Motor neuron (in vitro differentiated cells): ENCODE measurements around the gene PKNOX2. TPM values are rescaled to one million over a fixed set of nuclear protein-coding genes. Genes with fewer than 3 reads are reported as not detected.

Source experiments
- ATAC-seq, 8 experiments: fragments of 200-7000 bp; cut with Tn5 transposase; replicated peaks in 6 of 8; 2 replicates each; pipeline ENCODE4 v1.8.0; 2021; ENCODE audit warnings: mild to moderate bottlenecking in 8 of 8, moderate library complexity in 8 of 8
- H3K27ac ChIP-seq, 2 donors: fragments of 250-450 bp; sonication (Bioruptor Pico); 2 replicates each; pipeline ENCODE4 v1.9.0; 2021; ENCODE audit warnings: antibody characterized with exemption in 2 of 2, mild to moderate bottlenecking in 2 of 2, moderate library complexity in 1 of 2
- H3K4me1 ChIP-seq, 2 donors: fragments of 250-450 bp; sonication (Bioruptor Pico); replicated peaks in 1 of 2; 2 replicates each; pipeline ENCODE4 v1.6.1; 2021; ENCODE audit warnings: antibody characterized with exemption in 2 of 2, mild to moderate bottlenecking in 2 of 2, moderate library complexity in 1 of 2
- H3K4me3 ChIP-seq, 5 donors: fragments of 250-450 bp; sonication (Bioruptor Pico); 2 replicates each; pipeline ENCODE4 v1.9.0; 2021; ENCODE audit warnings: antibody characterized with exemption in 5 of 5, mild to moderate bottlenecking in 5 of 5, moderate library complexity in 4 of 5
- WGBS, 10 experiments: fragments of 450-650 bp; shearing (Covaris generic); methylation state at CpG; one replicate each; pipeline ENCODE4 v1.0.0; 2022; 5-methylcytosine and 5-hydroxymethylcytosine counted together
- in situ Hi-C, 9 experiments: fragments of 400-800 bp; cut with MboI; loops; one replicate each; pipeline ENCODE4 v1.15.0; 2021; ENCODE audit warnings: low sequenced_read_pairs in 9 of 9, low pct_unique_long_range_greater_than_20kb in 2 of 9; ENCODE audit not compliant: unreplicated experiment in 9 of 9
- total RNA-seq, 8 experiments: library from RNA; unstranded; fragments of 300-600 nt; gene quantifications; 2 replicates each; pipeline versions ENCODE4 v1.2.3 to v1.2.4, GENCODE V29; 2022

The PKNOX2 gene
- total RNA-seq, 8 experiments from 2014 or later = 0.25 to 18.0 (median 9.1) TPM

DNA sequence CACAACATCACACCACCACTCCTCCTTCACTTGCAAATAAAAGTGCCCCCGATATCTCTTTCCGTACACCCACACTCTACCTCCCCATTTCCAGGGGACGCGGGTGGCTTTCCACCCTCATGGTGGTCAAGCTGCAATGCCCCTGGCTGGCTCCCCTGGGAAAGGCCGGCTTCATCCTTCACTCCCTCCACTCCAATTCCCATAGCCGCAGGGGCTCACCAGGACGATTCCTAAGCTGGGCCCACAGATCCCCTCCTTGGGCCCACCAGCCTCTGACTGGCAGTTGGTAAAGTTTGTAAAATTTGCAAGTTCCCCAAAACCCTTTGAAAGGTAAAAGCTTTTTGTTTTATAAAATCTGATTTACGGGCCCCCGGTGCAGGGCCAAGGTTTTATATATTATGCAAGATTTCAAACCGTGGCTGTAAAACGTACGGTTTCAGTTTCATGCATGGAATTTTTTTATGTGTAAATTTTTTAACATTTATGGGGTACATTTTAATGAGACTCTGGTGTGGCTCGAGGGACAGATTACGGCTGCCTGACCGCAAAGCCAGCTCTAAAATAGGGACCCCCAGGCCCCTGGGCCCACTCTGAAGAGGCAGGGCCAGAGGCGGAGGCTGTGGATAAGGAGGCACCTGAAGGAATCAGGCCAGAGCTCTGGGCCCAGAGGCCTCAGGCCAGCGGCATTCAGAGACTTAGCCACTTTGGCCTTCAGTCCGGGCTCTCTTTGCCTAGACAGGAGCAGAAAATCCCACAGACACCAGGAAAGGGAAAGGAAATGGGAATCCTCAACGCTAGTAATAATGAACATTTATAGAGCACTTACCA lies 225.0 kb downstream of the PKNOX2 start:
- in situ Hi-C loops = no loop called here
- H3K27ac ChIP-seq = no peak overlapping the region
- peaks cover 5 to 13% of the 10 kb centered on the region in 2 donors for H3K4me1 ChIP-seq
- WGBS, 10 experiments = 39 to 100% (median 84%) methylated on average over 1 to 16 of the region's 19 CpGs
- no peak for ATAC-seq
- no peak overlapping the region for H3K4me3 ChIP-seq

DNA sequence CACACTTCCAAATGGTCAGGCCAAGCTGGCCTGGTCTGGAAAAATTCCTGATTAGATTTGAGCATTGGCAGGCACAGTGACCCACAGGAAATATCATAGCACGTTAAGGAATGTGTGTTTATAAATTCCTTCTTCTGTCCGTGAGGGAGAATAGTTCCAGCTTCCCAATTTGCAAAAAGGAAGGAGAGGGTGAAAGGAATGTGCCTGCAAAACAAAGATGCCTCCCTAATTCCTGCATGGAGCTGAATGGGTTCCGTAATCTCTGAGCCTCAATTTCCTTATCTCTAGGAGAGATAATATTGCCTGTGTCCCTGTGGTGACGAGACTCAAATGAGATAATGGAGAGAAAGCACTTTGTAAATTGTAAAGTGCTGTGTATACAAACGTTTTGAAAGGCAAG lies 226.4 kb downstream of the PKNOX2 start:
- in situ Hi-C loops = no loop called here
- no peak overlapping the region for H3K4me3 ChIP-seq
- no peak overlapping the region for H3K27ac ChIP-seq
- peaks cover 5 to 13% of the 10 kb centered on the region in 2 donors for H3K4me1 ChIP-seq
- no peak for ATAC-seq
- WGBS, 10 experiments = 0 to 100% (median 53%) methylated on average over 1 to 5 of the region's 5 CpGs

DNA sequence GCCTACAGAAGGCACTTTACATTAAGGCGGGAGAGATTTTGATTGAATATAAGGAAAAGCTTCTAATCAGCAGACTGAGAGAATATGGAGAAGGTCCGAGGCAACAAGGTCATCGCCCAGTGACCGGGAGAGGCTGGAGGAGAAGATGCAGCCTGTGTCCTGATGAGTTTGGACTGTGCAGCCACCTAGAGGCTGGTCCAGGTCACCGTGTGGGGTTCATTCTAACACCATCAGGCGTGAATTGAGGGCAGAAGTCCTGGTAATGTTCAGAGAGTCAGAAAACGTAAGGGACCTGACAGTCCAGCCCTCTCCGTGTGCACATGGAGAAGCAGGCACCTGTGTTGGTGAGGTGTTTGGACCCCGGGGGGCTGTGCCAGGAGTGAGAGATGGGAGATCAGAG lies 228.8 kb downstream of the PKNOX2 start:
- no peak overlapping the region for H3K27ac ChIP-seq
- H3K4me3 ChIP-seq = no peak overlapping the region
- in situ Hi-C loops = no loop called here
- no peak for ATAC-seq
- peaks cover 5 to 13% of the 10 kb centered on the region in 2 donors for H3K4me1 ChIP-seq
- whole genome bisulfite sequencing, 10 experiments = 76 to 100% (median 100%) methylated on average over 2 to 4 of the region's 9 CpGs; no CpG with 5 or more reads in 5 of the 10 experiments

DNA sequence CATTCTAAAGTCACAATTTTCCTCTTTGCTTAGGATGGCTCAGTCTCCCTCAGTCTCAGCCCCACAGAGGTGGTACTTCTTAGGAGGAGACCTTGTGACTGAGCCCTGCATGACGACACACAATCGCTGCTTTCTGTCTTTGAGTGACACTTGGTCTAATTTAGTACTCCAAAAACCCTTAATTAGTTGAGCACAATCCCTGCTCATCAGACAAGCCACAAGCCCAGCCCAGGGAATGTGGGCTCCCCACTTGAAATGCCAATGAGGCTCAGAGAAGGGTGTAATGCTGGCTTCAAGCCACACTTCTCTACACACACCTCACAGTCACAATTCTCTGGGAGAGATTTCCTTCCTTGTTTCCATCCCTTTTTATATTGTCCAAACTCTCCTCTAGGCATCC lies 229.7 kb downstream of the PKNOX2 start:
- H3K4me3 ChIP-seq = no peak overlapping the region
- peaks cover 8 to 15% of the 10 kb centered on the region in 2 donors for H3K4me1 ChIP-seq
- in situ Hi-C loops = no loop called here
- no peak for ATAC-seq
- 60 to 88% (median 75%) methylated on average over 1 to 2 of the region's 2 CpGs; no CpG with 5 or more reads in 6 of the 10 experiments for WGBS, 10 experiments
- H3K27ac ChIP-seq = no peak overlapping the region

DNA sequence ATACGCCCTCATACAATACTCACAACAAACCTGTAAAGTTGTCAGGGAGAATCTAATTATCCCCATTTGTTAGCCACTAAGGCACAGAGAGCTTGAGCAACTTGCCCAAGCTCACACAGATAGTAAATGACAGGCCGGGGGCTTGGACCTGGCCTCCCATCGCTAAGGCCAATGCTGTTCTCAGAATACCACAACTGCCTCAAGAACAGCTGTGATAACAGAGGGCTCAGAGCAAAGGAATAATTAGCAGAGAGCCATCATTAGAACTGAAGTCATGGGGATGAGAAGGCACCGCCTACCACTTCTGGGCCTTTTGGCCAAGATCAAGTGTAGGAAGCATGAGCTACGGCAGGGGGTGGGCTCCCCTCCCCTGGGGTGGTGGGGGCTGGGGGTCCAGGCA lies 232.9 kb downstream of the PKNOX2 start:
- Histone ChIP-seq H3K4me1 (peaks cover 30 to 44% of the 10 kb centered on the region in 2 donors), H3K4me3 (no peak overlapping the region), H3K27ac (no peak overlapping the region)
- no peak for ATAC-seq
- 17 to 100% (median 97%) methylated on average over 1 to 3 of the region's 5 CpGs; no CpG with 5 or more reads in 4 of the 10 experiments for WGBS, 10 experiments
- in situ Hi-C loops = no loop called here

DNA sequence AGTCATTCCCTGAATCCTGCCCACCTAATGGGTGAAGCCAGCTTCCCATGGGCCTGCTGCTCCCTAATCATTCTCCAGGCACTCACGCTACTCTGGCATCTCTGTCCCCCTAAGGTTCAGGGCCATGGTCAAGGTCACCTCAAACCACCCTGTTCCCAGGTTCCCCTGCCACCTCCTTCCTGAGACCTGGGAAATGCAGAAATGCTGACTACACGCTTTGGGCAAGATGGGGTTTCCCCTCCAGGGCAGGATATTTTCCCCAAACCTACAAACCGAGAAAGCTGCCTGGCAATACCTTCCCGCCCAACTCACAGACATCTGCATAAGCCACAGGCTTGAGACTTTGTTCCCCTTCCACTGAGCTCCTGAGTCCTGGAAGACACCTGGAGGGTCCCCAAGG lies 233.9 kb downstream of the PKNOX2 start:
- Histone ChIP-seq H3K27ac (no peak overlapping the region), H3K4me1 (peaks cover 37 to 50% of the 10 kb centered on the region in 2 donors), H3K4me3 (no peak overlapping the region)
- 28 to 100% (median 75%) methylated on average over 1 to 3 of the region's 4 CpGs; no CpG with 5 or more reads in 4 of the 10 experiments for WGBS, 10 experiments
- in situ Hi-C loops = no loop called here
- ATAC-seq = no peak

DNA sequence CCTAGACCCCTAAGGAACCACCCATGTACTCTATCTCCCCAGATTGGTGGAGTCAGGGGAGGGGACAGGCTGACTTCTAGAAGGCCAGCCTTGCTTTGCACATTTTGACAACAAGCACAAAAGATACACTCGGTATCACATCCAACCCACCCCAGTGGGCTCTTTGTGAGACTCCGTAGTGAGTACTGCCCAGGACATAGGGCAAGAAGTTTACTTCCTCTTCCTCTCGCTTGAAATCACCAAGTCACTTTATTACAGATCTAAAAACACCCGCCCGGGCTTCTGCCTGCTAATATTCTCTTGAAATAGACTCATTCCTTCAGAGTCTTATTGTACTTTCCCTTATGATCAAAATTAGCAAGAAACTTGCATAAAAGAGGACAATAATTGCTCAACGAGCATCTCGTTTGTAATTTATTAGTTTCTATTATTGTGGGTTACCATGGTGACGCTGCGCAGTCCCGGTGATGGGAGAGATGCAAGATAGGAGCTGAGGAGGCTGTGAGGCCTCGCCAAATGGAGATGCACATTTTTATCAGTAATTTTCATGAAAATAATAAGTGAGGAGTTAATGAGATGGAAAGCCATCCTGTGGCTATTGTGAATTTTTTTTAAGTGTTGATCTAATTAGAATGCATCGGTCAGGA lies 234.6 kb downstream of the PKNOX2 start:
- Histone ChIP-seq H3K27ac (no peak overlapping the region), H3K4me1 (peaks cover 38 to 51% of the 10 kb centered on the region in 2 donors), H3K4me3 (no peak overlapping the region)
- in situ Hi-C loops = no loop called here
- peak in 5 of 8 experiments; percentile 34 to 65 (median 39) for ATAC-seq
- WGBS, 10 experiments = 37 to 64% (median 45%) methylated on average over 2 to 12 of the region's 12 CpGs

DNA sequence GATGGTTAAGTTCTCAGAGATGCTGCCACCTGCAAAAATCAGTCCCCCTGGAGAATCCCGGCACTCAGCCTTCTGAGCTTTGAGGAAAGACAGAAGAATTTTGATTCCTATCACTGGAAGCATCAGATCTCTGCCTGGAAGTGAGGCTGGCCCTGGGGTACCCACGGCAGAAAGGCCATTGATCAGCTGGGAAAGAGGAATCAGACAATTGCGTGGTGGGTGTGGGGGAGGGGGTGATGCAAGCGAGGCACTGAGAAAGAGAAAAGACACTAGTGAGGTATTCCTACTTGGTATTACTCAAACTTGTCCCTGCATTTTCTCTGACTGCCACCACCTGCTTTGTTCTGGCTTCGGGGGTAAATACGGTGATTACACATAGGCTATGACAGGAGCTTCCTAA lies 235.4 kb downstream of the PKNOX2 start:
- 17 to 100% (median 65%) methylated on average over 1 to 6 of the region's 6 CpGs; no CpG with 5 or more reads in 4 of the 10 experiments for WGBS, 10 experiments
- Histone ChIP-seq H3K27ac (peak overlapping the region in 1 of 2 donors; percentile 30), H3K4me1 (peaks cover 45 to 58% of the 10 kb centered on the region in 2 donors), H3K4me3 (no peak overlapping the region)
- in situ Hi-C loops = loop anchor here in 1 of 9 experiments (25.0 kb wide), 1 partner anchor 438 kb away; the partner anchor contains the start of gene CCDC15
- ATAC-seq = no peak

DNA sequence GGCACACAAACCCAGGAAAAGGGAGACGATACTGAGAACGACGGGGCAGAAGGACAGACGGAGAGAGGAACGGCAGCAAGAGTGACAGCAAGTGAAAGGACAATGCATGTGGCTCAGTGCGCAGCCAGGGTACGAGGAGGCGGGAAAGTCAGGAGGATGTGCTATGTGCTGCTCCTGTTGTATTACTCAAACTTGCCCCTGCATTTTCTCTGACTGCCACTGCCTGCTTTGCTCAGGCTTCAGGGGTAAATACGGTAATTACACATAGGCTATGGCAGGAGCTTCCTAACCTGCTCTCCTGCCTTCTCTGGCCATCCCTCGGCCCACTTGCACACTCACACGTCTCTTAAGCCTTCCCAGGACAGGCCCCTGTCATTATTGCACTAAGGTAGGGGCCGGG lies 236.7 kb downstream of the PKNOX2 start:
- peaks cover 45 to 58% of the 10 kb centered on the region in 2 donors for H3K4me1 ChIP-seq
- no peak overlapping the region for H3K27ac ChIP-seq
- ATAC-seq = no peak
- 76 to 94% (median 83%) methylated on average over 3 to 9 of the region's 12 CpGs; no CpG with 5 or more reads in 1 of the 10 experiments for WGBS, 10 experiments
- H3K4me3 ChIP-seq = no peak overlapping the region
- in situ Hi-C loops = loop anchor here in 1 of 9 experiments (25.0 kb wide), 1 partner anchor 439 kb away; the partner anchor contains the start of gene CCDC15

DNA sequence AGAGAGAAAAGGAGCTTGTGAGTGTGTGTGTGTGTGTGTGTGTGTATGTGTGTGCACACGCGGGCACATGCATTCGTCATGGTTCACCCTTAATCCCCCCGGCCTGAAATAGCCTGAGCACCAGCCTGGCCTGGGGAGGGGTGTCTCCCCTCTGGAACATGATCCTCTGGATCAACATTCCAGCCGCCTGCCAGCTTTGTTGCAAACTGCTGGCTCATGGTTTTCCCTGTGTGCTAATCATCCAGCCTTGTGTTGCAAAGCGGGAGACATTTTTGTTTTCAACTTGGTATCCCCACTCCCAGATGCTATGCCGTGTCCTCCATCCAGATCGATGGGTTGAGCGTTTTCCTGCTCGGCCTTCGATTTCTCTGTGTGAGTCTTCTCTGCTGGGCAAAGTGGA lies 237.2 kb downstream of the PKNOX2 start:
- Histone ChIP-seq H3K4me3 (no peak overlapping the region), H3K4me1 (peaks cover 45 to 58% of the 10 kb centered on the region in 2 donors), H3K27ac (no peak overlapping the region)
- 17 to 100% (median 79%) methylated on average over 1 to 3 of the region's 11 CpGs; no CpG with 5 or more reads in 6 of the 10 experiments for WGBS, 10 experiments
- in situ Hi-C loops = loop anchor here in 1 of 9 experiments (25.0 kb wide), 1 partner anchor 439 kb away; the partner anchor contains the start of gene CCDC15
- ATAC-seq = peak in 1 of 8 experiments; percentile 9

DNA sequence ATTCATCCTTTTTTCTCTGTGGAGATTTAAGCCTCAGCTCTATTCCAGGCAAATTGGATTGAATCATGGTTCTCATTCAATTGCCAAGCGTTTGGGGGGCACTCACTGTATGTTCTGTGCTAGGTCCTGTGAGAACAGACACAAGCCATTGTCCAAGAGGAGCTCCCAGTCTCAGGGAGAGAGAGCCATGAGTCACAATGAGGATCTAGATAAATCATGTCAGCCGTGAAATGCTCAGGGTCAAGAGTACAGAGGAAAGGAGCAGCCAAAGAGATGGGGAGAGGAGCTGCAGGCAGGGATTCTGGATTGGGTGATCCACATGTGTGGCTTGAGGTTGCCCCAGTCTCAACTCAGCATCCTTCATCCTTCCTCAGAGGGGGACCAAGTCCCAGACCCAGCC lies 237.9 kb downstream of the PKNOX2 start:
- in situ Hi-C loops = loop anchor here in 1 of 9 experiments (25.0 kb wide), 1 partner anchor 440 kb away; the partner anchor contains the start of gene CCDC15
- peak in 6 of 8 experiments; percentile 19 to 87 (median 84) for ATAC-seq
- WGBS, 10 experiments = 0 to 57% (median 39%) methylated on average over 1 of the region's 2 CpGs; no CpG with 5 or more reads in 6 of the 10 experiments

DNA sequence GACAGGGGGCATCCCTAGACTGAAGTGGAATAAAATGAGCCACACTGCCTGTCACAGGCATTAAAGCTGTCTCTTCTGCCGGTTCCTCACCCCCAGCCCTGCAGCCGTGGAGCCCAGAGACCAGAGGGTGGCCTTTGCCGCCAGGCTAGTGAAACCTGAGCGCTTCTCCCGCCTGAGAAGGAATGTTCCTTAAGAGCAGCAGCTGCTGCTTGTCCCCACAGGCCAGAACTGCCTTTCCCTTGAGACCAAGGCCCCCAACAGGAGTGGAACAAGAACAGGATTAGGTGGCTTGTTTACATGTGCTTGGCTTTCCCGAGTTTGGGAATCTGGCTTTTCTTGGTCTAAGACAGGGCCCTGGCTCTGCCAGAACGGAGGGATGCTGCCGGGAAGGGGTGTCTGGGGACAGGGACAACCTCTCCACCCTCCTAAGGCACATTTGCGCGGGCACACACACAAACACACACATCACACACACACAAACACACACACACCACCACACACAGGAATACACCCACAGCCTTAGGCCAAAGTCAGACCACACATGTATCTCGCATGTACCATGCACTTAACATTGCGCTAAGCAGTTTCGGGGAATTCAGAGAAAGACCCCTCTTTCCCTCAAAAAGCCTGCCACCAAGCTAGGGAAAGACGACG lies 239.7 kb downstream of the PKNOX2 start:
- WGBS, 10 experiments = 40 to 77% (median 66%) methylated on average over 1 to 7 of the region's 15 CpGs; no CpG with 5 or more reads in 5 of the 10 experiments
- H3K4me3 ChIP-seq = no peak overlapping the region
- peak overlapping the region in 1 of 2 donors; percentile 30 for H3K27ac ChIP-seq
- ATAC-seq = peak in 4 of 8 experiments; percentile 2 to 50 (median 32)
- peaks cover 37 to 44% of the 10 kb centered on the region in 2 donors for H3K4me1 ChIP-seq
- in situ Hi-C loops = loop anchor here in 1 of 9 experiments (25.0 kb wide), 1 partner anchor 442 kb away; the partner anchor contains the start of gene CCDC15

More for the DNA sequence above, 237.9 kb downstream of the PKNOX2 start:
- H3K27ac ChIP-seq = peak overlapping the region in 1 of 2 donors; percentile 16
- H3K4me3 ChIP-seq = no peak overlapping the region
- H3K4me1 ChIP-seq = peaks cover 45 to 58% of the 10 kb centered on the region in 2 donors
